Measurements from ENCODE around the gene SRGAP3.
A peak's percentile ranks its signal among the peaks of the same experiment; 100 is the strongest.

The SRGAP3 gene

DNA sequence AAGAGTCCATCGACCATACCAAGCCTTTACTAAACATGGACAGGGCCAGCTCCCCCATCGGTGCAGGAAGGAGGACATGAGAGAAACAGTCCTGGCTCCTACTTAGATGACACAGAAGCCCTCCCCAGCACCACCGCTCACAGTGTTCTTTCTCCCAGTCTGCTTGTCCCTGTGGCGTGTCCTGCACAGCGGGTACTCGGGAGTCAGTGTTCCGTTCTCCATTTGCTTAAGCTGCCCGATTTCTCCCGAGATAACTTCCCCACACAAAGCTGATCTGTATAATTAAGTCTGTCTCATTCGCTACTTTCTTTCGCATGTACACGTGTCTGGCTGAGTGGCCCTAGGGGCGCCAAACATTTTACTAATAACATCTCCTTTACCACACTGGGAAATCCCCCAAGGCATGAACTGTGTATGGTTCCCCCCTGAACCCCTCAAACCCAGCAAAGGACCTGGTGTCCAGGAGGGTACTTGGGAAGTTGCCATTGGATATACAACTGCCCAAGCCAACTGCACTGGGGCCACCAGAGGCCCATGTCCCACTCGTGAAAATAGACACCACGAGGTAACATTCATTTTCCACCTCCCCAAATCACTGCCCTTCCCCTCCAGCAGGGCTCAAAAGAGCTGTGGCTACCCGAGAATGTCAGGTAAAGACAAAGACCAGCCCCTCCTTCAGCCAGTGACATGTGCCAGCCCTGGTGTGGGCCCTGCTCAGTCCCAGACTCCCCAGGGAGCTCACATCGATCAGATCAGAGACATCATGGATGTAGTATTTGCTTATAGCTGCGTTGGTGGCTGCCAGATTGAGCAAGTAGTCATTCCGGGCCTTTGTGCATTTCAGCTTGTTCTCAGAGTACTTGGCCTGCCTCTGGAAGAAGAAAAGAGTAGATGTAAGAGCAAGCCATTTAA lies 189.7 kb downstream of the SRGAP3 start:
- H3K4me1 Mint-ChIP-seq (ENCODE audit: low read depth): no peaks in the 10 kb centered on the region
- intact Hi-C loops (cut with micrococcal nuclease): no loop called here
- no peaks in the 10 kb centered on the region for H3K27me3 Mint-ChIP-seq

DNA sequence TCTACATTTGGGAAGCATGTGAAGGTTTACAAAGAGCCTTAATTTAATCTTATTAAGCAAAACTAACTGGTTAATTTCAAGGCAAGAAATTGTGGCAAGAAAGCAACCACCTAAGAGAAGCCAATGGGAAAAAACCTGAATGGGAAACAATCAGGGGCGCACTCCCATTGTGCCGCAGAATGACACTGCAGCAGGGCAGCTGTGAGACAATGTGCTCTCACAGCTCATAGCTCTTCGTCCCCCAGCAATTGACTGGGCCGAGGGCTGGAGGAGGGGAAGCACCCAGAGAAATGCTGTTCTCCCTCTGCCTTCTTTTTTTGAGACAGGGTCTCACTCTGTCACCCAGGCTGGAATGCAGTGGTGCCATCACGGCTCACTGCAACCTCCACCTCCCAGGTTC lies 192.9 kb downstream of the SRGAP3 start:
- intact Hi-C loops (cut with micrococcal nuclease): no loop called here
- H3K4me3 Mint-ChIP-seq: no peak overlapping the region
- no peaks in the 10 kb centered on the region for H3K9me3 Mint-ChIP-seq

More for the DNA sequence above, 189.7 kb downstream of the SRGAP3 start:
- H3K9me3 Mint-ChIP-seq: no peaks in the 10 kb centered on the region
- no peaks in the 10 kb centered on the region for H3K36me3 Mint-ChIP-seq (ENCODE audit: low read depth)
- no peak overlapping the region for H3K4me3 Mint-ChIP-seq
- no peak overlapping the region for H3K27ac Mint-ChIP-seq

DNA sequence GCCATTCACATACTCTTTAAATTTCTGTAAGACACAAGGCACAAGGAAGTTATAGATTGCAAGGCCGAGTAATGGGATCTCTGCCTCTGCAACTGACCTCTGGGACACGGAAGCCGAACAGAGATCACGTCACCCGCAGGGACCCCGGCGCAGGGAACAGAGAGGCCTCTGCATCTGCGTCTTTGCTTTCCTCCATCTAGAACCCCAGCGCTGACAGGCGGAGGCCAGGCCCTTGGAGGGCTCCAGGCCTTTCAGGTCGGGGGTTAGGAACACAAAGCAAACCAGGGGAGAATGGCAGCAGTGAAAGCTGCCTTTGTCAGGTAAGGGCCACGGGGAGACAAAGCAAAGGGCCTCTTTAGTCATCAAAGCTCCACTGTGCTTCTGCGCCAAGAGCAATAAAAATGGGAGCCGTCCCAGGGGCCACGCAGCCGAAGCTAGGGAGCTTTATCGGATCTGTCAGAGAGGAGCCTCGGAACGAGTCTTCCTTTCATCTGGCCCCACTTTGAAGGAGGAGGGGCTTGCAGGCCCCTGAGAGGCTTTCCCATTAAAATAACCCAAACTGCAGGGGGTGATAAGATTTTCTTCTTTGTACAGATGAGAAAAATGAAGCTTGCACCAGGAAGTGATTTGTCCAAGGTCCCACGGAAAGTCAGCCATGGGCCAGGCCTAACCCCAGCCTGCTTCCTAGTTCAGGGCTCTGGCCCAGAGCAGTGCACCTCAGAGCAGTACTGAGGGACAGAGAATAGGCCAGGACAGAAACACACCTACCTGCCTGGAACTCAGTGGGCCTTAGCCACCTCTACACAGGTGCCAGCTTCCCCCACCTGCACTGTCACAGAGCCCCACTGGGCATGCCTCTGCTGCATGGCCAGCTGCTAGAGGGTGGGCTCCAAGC lies 201.7 kb downstream of the SRGAP3 start:
- no peaks in the 10 kb centered on the region for H3K27me3 Mint-ChIP-seq
- H3K4me3 Mint-ChIP-seq: no peak overlapping the region
- H3K9me3 Mint-ChIP-seq: no peaks in the 10 kb centered on the region
- H3K36me3 Mint-ChIP-seq (ENCODE audit: low read depth): no peaks in the 10 kb centered on the region
- H3K27ac Mint-ChIP-seq: no peak overlapping the region
- intact Hi-C loops (cut with micrococcal nuclease): no loop called here
- no peaks in the 10 kb centered on the region for H3K4me1 Mint-ChIP-seq (ENCODE audit: low read depth)

More for the DNA sequence above, 192.9 kb downstream of the SRGAP3 start:
- H3K36me3 Mint-ChIP-seq (ENCODE audit: low read depth): no peaks in the 10 kb centered on the region
- no peaks in the 10 kb centered on the region for H3K4me1 Mint-ChIP-seq (ENCODE audit: low read depth)
- no peak overlapping the region for H3K27ac Mint-ChIP-seq
- H3K27me3 Mint-ChIP-seq: no peaks in the 10 kb centered on the region

DNA sequence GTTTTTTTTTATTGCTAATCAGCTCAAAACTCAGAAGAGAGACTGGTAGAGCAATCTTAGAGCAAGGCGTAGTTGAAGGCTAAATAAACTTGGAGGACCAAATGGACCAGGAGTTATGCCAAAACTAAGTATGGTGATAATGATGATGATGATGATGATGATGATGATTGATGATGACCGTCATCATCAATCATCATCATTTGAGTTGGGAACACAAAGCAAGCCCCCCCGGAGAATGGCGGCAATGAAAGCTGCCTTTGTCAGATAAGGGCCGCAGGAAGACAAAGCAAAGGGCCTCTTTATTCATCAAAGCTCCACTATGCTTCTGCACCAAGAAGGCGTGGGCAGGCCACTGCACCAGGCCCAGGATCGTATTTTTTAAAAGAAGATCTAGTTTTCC lies 204.1 kb downstream of the SRGAP3 start:
- Mint-ChIP-seq H3K27me3 (no peaks in the 10 kb centered on the region), H3K4me1 (ENCODE audit: low read depth) (no peaks in the 10 kb centered on the region), H3K9me3 (no peaks in the 10 kb centered on the region), H3K27ac (no peak overlapping the region), H3K4me3 (no peak overlapping the region), H3K36me3 (ENCODE audit: low read depth) (no peaks in the 10 kb centered on the region)
- intact Hi-C loops (cut with micrococcal nuclease): no loop called here

DNA sequence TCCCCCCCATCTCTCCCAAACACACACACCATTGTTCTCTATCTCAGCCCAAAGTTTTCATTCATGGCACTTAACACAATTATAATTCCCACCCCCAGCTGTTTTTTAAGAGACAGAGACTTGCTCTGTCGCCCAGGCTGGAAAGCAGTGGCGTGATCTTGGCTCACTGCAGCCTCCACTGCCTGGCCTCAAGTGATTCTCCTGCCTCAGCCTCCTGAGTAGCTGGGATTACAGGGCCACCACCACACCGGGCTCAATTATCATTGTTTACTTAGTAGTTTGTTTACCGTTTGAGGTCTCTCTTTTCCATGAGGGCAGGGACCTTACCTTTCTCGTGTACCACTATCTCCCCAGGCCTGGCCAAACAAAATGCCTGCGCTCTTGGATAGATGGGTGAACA lies 206.4 kb downstream of the SRGAP3 start:
- H3K27me3 Mint-ChIP-seq: no peaks in the 10 kb centered on the region
- H3K4me3 Mint-ChIP-seq: no peak overlapping the region
- H3K9me3 Mint-ChIP-seq: no peaks in the 10 kb centered on the region
- H3K4me1 Mint-ChIP-seq (ENCODE audit: low read depth): no peaks in the 10 kb centered on the region
- H3K36me3 Mint-ChIP-seq (ENCODE audit: low read depth): no peaks in the 10 kb centered on the region
- intact Hi-C loops (cut with micrococcal nuclease): no loop called here
- no peak overlapping the region for H3K27ac Mint-ChIP-seq

DNA sequence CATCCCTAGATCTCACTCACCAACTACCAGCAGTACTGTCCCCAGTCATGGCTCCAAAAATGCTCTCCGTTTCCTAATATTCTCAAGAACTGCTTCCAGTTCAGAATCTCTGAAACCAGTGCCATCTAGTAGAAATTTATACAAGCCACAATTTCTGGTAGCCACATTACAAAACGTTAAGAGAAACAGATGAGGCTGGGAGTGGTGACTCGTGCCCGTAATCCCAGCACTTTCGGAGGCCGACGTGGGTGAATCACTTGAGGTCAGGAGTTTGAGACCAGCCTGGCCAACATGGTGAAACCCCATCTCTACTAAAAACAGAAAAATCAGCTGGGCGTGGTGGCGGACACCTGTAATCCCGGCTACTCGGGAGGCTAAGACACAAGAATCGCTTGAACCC lies 207.8 kb downstream of the SRGAP3 start:
- Mint-ChIP-seq H3K4me3 (no peak overlapping the region), H3K27ac (no peak overlapping the region), H3K4me1 (ENCODE audit: low read depth) (peaks cover 13% of the 10 kb centered on the region), H3K27me3 (no peaks in the 10 kb centered on the region), H3K36me3 (ENCODE audit: low read depth) (no peaks in the 10 kb centered on the region), H3K9me3 (no peaks in the 10 kb centered on the region)
- intact Hi-C loops (cut with micrococcal nuclease): no loop called here

DNA sequence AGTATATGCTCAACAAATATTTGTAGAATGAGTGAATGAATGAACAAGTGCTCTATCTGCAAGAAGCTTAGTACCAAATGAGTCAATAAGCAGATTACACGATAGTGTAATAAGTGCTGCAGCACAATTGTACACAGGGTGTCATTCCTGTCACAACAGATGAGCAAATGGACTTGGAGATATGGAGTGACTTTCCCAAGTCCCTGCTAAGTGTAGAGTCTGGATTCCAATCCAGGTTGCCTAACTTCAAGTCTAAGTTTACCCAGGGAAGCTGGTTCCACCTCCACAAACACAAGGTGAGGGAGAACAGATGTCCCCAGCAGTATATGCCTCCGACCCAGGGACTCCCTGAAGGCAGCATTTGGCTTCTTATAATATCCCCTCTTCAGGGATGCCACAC lies 208.4 kb downstream of the SRGAP3 start:
- H3K9me3 Mint-ChIP-seq: no peaks in the 10 kb centered on the region

DNA sequence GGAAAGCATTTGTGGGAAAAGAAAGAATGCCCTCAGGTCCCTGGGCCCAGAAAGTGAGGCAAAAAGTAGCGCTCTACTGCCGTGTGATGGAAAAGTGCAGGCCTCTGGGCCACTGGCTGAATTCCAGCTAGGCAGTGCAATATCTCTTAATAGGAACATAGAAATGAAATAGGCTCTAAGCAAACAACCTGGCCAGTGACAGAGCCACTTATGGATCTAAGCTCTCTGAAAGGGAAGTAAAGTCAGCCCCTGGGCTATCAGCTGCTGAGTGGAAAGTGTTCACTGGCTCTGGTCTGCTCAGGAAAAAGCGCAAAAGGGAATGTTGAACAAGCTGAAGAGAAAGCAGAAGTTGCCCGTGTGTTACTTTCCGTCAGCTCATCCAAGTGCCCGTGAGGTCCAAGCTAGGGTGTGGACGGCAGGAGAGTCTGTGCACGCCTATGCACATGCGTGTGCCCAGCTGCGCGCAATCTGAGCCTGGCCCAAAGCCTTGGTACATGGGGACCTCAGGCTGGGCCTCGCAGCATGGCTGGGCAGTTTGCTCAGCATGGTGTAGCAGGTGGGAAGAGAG lies 212.2 kb downstream of the SRGAP3 start:
- intact Hi-C loops (cut with micrococcal nuclease): no loop called here
- peak overlapping the region; percentile 84 for H3K27ac Mint-ChIP-seq
- no peaks in the 10 kb centered on the region for H3K27me3 Mint-ChIP-seq
- peaks cover 35% of the 10 kb centered on the region for H3K4me1 Mint-ChIP-seq (ENCODE audit: low read depth)
- no peaks in the 10 kb centered on the region for H3K36me3 Mint-ChIP-seq (ENCODE audit: low read depth)
- H3K9me3 Mint-ChIP-seq: no peaks in the 10 kb centered on the region
- peak overlapping the region; percentile 42 for H3K4me3 Mint-ChIP-seq

More for the DNA sequence above, 208.4 kb downstream of the SRGAP3 start:
- Mint-ChIP-seq H3K36me3 (ENCODE audit: low read depth) (no peaks in the 10 kb centered on the region), H3K27me3 (no peaks in the 10 kb centered on the region), H3K4me3 (no peak overlapping the region), H3K4me1 (ENCODE audit: low read depth) (peaks cover 20% of the 10 kb centered on the region), H3K27ac (no peak overlapping the region)
- intact Hi-C loops (cut with micrococcal nuclease): no loop called here

DNA sequence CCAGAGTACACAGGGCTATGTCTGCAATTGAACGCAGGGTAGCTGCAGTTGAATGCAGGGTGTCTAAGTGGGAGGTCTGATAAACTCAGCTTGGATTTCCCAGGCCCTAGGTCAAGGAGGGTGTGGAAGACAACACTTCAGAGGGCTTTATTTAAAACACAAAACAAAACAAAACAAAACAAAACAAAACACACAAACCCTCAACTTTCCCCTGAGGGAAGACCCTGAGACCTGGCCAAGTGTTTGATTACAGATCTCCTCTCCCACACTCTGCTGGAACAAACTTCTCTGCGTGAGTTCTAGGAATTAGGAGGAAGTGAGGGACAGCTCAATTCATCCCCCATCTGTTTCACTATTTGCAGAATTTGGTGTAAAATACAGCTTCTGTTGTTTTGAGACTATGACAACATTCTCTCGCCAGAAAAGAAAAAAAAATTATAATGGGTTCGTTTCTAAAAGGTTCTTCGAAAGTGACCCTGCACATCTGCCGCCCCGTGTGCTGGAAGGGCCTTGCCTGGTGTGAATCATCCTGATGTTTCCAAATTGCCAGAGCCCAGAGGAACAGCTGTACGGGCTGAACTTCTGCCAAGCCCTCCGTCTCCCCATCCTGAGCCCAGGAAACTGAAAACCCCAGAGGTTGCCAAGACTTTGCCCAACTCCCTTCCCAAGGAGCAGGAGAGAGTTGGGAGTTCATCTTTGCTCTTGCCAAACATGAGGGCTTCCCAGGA lies 212.9 kb downstream of the SRGAP3 start:
- H3K4me3 Mint-ChIP-seq: peak overlapping the region; percentile 42
- no peaks in the 10 kb centered on the region for H3K27me3 Mint-ChIP-seq
- H3K9me3 Mint-ChIP-seq: no peaks in the 10 kb centered on the region
- intact Hi-C loops (cut with micrococcal nuclease): no loop called here
- H3K27ac Mint-ChIP-seq: peak overlapping the region; percentile 84
- no peaks in the 10 kb centered on the region for H3K36me3 Mint-ChIP-seq (ENCODE audit: low read depth)
- H3K4me1 Mint-ChIP-seq (ENCODE audit: low read depth): peaks cover 39% of the 10 kb centered on the region

DNA sequence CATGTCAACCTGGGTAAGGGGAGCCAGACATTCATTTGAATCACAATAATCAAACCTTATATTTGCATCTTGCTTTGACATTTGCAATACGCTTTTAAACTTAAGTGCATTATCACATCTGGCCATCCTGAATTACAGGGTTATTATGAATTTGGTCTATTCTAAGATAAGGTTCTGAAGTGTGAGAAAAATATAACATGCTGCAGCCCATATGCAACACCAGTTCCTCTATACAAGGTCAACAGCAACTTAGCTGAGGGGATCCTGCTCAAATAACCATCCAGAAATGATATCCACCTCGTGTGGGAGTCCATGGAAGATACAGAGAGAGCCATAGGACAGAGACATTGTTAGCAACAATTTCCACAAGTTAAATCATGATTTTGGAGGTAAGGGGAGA lies 213.5 kb downstream of the SRGAP3 start:
- Mint-ChIP-seq H3K4me3 (no peak overlapping the region), H3K27me3 (no peaks in the 10 kb centered on the region), H3K27ac (peak overlapping the region; percentile 84), H3K9me3 (no peaks in the 10 kb centered on the region), H3K4me1 (ENCODE audit: low read depth) (peaks cover 39% of the 10 kb centered on the region), H3K36me3 (ENCODE audit: low read depth) (no peaks in the 10 kb centered on the region)
- intact Hi-C loops (cut with micrococcal nuclease): no loop called here

DNA sequence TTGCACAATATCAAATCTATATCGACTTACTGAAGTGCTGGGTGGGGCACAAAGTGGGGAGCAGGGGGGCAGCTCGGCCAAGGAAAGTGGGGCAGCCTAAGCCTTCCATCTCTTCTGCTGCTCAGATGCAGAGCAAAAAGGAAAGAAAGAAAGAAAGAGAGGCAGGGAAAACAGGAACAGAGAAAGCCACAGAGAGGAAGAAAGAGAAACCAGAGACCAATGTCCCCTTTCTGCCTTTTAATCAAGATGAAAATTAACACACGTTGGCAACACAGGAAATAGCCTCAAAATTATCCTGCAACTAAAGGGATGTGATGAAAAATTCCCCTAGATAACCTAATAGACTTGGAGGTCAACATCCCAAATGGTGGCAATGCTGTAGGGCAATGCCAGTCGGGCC lies 214.0 kb downstream of the SRGAP3 start:
- Mint-ChIP-seq H3K4me1 (ENCODE audit: low read depth) (peaks cover 39% of the 10 kb centered on the region), H3K27ac (peak overlapping the region; percentile 84), H3K9me3 (no peaks in the 10 kb centered on the region), H3K36me3 (ENCODE audit: low read depth) (no peaks in the 10 kb centered on the region), H3K4me3 (no peak overlapping the region), H3K27me3 (no peaks in the 10 kb centered on the region)
- intact Hi-C loops (cut with micrococcal nuclease): no loop called here

DNA sequence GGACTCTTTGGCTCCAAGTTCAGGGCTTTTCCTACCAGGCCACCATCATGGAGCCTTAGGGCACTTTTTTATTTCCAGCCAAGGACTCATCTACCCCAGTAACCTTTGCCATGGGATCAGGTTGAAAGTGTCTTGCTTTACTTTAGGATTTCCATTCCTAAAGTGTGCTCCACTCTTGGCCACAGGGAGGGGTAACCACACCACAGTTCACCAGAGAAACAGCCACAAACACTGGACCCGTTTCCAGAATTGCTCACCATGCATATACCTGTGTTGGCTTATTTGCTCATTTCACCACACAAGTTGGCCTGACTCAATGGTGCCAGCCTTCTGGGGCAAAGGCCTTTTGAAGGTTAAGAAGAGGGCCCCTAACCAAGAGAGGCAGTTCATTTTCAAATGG lies 215.6 kb downstream of the SRGAP3 start:
- no peaks in the 10 kb centered on the region for H3K36me3 Mint-ChIP-seq (ENCODE audit: low read depth)
- no peak overlapping the region for H3K27ac Mint-ChIP-seq
- H3K9me3 Mint-ChIP-seq: no peaks in the 10 kb centered on the region
- no peaks in the 10 kb centered on the region for H3K27me3 Mint-ChIP-seq
- H3K4me1 Mint-ChIP-seq (ENCODE audit: low read depth): peaks cover 39% of the 10 kb centered on the region
- no peak overlapping the region for H3K4me3 Mint-ChIP-seq
- intact Hi-C loops (cut with micrococcal nuclease): no loop called here

DNA sequence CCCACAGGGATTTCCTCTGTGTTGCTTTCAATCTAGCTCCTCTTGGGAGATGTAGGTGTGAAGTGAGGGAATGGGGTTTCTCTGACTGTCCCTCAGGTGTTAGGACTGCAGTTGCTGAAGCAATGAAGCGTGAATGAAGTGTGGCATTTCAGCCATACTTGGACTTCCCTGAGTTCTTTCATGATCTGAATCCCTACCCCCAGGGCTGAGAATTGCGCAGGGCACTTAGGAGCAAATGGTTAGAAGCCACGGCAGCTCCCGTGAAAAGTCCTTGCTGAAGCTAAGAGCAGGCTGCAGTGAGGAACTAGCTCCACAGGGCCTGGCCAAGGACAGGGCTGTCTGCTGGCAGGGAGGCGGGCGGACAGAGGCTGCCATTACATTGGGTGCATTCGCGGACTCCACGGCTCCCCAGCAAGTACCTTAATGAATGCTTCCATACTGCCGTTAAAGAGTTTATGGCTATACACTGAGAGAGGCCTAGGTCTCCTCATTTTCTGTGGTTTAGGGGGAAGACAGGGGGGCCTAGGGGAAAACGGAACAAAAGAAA lies 217.1 kb downstream of the SRGAP3 start:
- Mint-ChIP-seq H3K4me1 (ENCODE audit: low read depth) (peaks cover 32% of the 10 kb centered on the region), H3K27ac (no peak overlapping the region)

More for the DNA sequence above, 217.1 kb downstream of the SRGAP3 start:
- no peak overlapping the region for H3K4me3 Mint-ChIP-seq
- no peaks in the 10 kb centered on the region for H3K9me3 Mint-ChIP-seq
- H3K27me3 Mint-ChIP-seq: no peaks in the 10 kb centered on the region
- intact Hi-C loops (cut with micrococcal nuclease): no loop called here
- H3K36me3 Mint-ChIP-seq (ENCODE audit: low read depth): no peaks in the 10 kb centered on the region
